SK-N-SH (cell line): ENCODE data around the gene CACFD1. TPM values are rescaled to one million over a fixed set of nuclear protein-coding genes. Genes with fewer than 3 reads are reported as not detected.

Experiments
- CTCF ChIA-PET: fragments of 300-600, 350-600 bp; formaldehyde crosslinking; extraction: SDS; loops from one replicate; lab custom pipeline; 2021; lab: Yijun Ruan, JAX
- POLR2A ChIA-PET: fragments of 350-600 bp; sonication (Branson Sonifier 250); formaldehyde crosslinking; extraction: SDS; loops from one replicate; lab custom pipeline; 2020; ENCODE audit warnings: antibody characterized with exemption, inconsistent platforms; lab: Yijun Ruan, JAX
- DNase-seq: peaks from one replicate; pipeline ENCODE4 v3.0.0; 2012
- H2AFZ ChIP-seq: fragments of 200-600 bp; sonication (generic); 2 replicates; pipeline ENCODE4 v1.8.1; 2016; ENCODE audit warnings: antibody characterized with exemption, mild to moderate bottlenecking, low read depth
- H3F3A ChIP-seq: fragments of 200-600 bp; sonication (generic); replicated peaks from 2 replicates; pipeline ENCODE3; 2016; ENCODE audit warnings: antibody characterized with exemption, mild to moderate bottlenecking; ENCODE audit not compliant: insufficient read depth
- H3K27ac ChIP-seq, 2 experiments: fragments of 200-500 bp in 1 of 2; fragments of 200-600 bp in 1 of 2; sonication (Bioruptor generic) in 1 of 2; sonication (generic), shearing (Covaris generic) in 1 of 2; 2 replicates each; pipeline versions ENCODE4 v1.5.1 to v1.6.1; 2014 to 2016; ENCODE audit warnings: low read depth in 2 of 2, inconsistent platforms in 1 of 2, low read length in 1 of 2, mild to moderate bottlenecking in 1 of 2, mixed read lengths in 1 of 2
- H3K27me3 ChIP-seq: fragments of 200-600 bp; sonication (generic), shearing (Covaris generic); 2 replicates; pipeline ENCODE4 v1.6.1; 2016; ENCODE audit warnings: mixed run types; ENCODE audit not compliant: insufficient read depth
- H3K36me3 ChIP-seq, 2 experiments: fragments of 200-500 bp in 1 of 2; fragments of 200-600 bp in 1 of 2; sonication (Bioruptor generic) in 1 of 2; sonication (generic) in 1 of 2; replicated peaks in 1 of 2; 2 replicates each; pipeline versions ENCODE3 to v1.5.1; 2014 to 2016; ENCODE audit warnings: low read length in 1 of 2, mild to moderate bottlenecking in 1 of 2; ENCODE audit not compliant: insufficient read depth in 2 of 2, control insufficient read depth in 1 of 2
- H3K4me1 ChIP-seq, 2 experiments: fragments of 200-500 bp in 1 of 2; fragments of 200-600 bp in 1 of 2; sonication (Bioruptor generic) in 1 of 2; sonication (generic), shearing (Covaris generic) in 1 of 2; 2 replicates each; pipeline versions ENCODE4 v1.5.1 to v1.6.1; 2014 to 2016; ENCODE audit warnings: low read depth in 1 of 2, low read length in 1 of 2, mixed run types in 1 of 2; ENCODE audit not compliant: insufficient read depth in 2 of 2, control insufficient read depth in 1 of 2
- H3K4me2 ChIP-seq: fragments of 200-600 bp; sonication (generic), shearing (Covaris generic); 2 replicates; pipeline ENCODE4 v1.6.1; 2017; ENCODE audit warnings: mixed run types
- H3K4me3 ChIP-seq, 2 experiments: fragments of 200-500 bp in 1 of 2; fragments of 200-600 bp in 1 of 2; sonication (Bioruptor generic) in 1 of 2; sonication (generic), shearing (Covaris generic) in 1 of 2; 2 replicates each; pipeline versions ENCODE4 v1.5.1 to v1.8.1; 2014 to 2016; ENCODE audit warnings: low read depth in 2 of 2, inconsistent platforms in 1 of 2, low read length in 1 of 2, mild to moderate bottlenecking in 1 of 2, mixed read lengths in 1 of 2, moderate library complexity in 1 of 2
- H3K79me2 ChIP-seq: fragments of 200-600 bp; sonication (generic); 2 replicates; pipeline ENCODE4 v1.8.1; 2017; ENCODE audit warnings: mild to moderate bottlenecking; ENCODE audit not compliant: insufficient read depth
- H3K9ac ChIP-seq: fragments of 200-600 bp; sonication (generic); 2 replicates; pipeline ENCODE4 v1.6.1; 2017; ENCODE audit warnings: mixed run types
- H3K9me2 ChIP-seq: fragments of 200-600 bp; sonication (generic); 2 replicates; pipeline ENCODE4 v1.6.1; 2017; ENCODE audit warnings: mixed run types
- H3K9me3 ChIP-seq: fragments of 200-600 bp; sonication (generic); 2 replicates; pipeline ENCODE4 v1.6.1; 2017; ENCODE audit warnings: mixed run types, mild to moderate bottlenecking, moderate library complexity
- H4K20me1 ChIP-seq: fragments of 200-600 bp; sonication (generic); 2 replicates; pipeline ENCODE4 v1.6.1; 2017; ENCODE audit warnings: mild to moderate bottlenecking, mixed run types; ENCODE audit not compliant: insufficient read depth
- ELF1 ChIP-seq: IDR thresholded peaks from 2 replicates; pipeline ENCODE4 v1.4.0; 2012
- FOXJ3 ChIP-seq: sonication (generic); formaldehyde crosslinking; IDR thresholded peaks from 2 replicates; pipeline ENCODE4 v1.5.1; 2020; ENCODE audit warnings: mild to moderate bottlenecking, missing genetic modification reagents
- FOXM1 ChIP-seq: IDR thresholded peaks from 2 replicates; pipeline ENCODE4 v1.4.0; 2012; ENCODE audit warnings: low read depth, mild to moderate bottlenecking
- GABPA ChIP-seq: IDR thresholded peaks from 2 replicates; pipeline ENCODE4 v1.4.0; 2012; ENCODE audit warnings: low read depth, mild to moderate bottlenecking
- GATA2 ChIP-seq: sonication (generic); formaldehyde crosslinking; IDR thresholded peaks from 2 replicates; pipeline ENCODE4 v1.5.0; 2020; ENCODE audit warnings: mild to moderate bottlenecking, missing genetic modification reagents
- MEF2A ChIP-seq: IDR thresholded peaks from 2 replicates; pipeline ENCODE4 v1.4.0; 2012; ENCODE audit warnings: low read depth, borderline replicate concordance
- MXI1 ChIP-seq: IDR thresholded peaks from 2 replicates; pipeline ENCODE4 v1.6.1; 2012; ENCODE audit warnings: mild to moderate bottlenecking, low read depth, low read length, improper control_type of control experiment
- NFIC ChIP-seq: IDR thresholded peaks from 2 replicates; pipeline ENCODE4 v1.4.0; 2012; ENCODE audit warnings: borderline replicate concordance
- RAD21 ChIP-seq: IDR thresholded peaks from 2 replicates; pipeline ENCODE4 v1.6.1; 2012; ENCODE audit warnings: mild to moderate bottlenecking, low read length
- RFX5 ChIP-seq: IDR thresholded peaks from 2 replicates; pipeline ENCODE4 v1.6.1; 2012; ENCODE audit warnings: mild to moderate bottlenecking, improper control_type of control experiment, low read length
- RXRA ChIP-seq: IDR thresholded peaks from 2 replicates; pipeline ENCODE4 v1.4.0; 2012; ENCODE audit warnings: low read depth, mild to moderate bottlenecking, borderline replicate concordance
- SIN3A ChIP-seq: IDR thresholded peaks from 2 replicates; pipeline ENCODE4 v1.6.1; 2012; ENCODE audit warnings: low read depth, mild to moderate bottlenecking, low read length, moderate library complexity, borderline replicate concordance
- SMC3 ChIP-seq: IDR thresholded peaks from 2 replicates; pipeline ENCODE4 v1.6.1; 2012; ENCODE audit warnings: low read depth, low read length, improper control_type of control experiment
- TAF1 ChIP-seq: IDR thresholded peaks from 2 replicates; pipeline ENCODE4 v1.6.1; 2012; ENCODE audit warnings: low read depth, mild to moderate bottlenecking, low read length, moderate library complexity, borderline replicate concordance
- YY1 ChIP-seq: IDR thresholded peaks from 2 replicates; pipeline ENCODE4 v1.4.0; 2012; ENCODE audit warnings: low read depth, mild to moderate bottlenecking
- WGBS: methylation state at CpG from one replicate; pipeline ENCODE4 v1.1.6; 2017; ENCODE audit warnings: low lambda C conversion rate; 5-methylcytosine and 5-hydroxymethylcytosine counted together
- polyA plus RNA-seq, 3 experiments: library from polyadenylated mRNA; depleted of rRNA; stranded (reverse); fragments of >200 nt; gene quantifications; 2 replicates each; pipeline ENCODE4 v1.2.3, GENCODE V29; 2012
- TF ChIP-seq, protein P1 (sequence below): IDR thresholded peaks from 2 replicates; pipeline ENCODE4 v1.4.0; 2012; ENCODE audit warnings: low read depth, borderline replicate concordance
- TF ChIP-seq, protein P2 (sequence below): IDR thresholded peaks from 2 replicates; pipeline ENCODE4 v1.6.1; 2012; ENCODE audit warnings: mild to moderate bottlenecking, low read depth, low read length, moderate library complexity
- TF ChIP-seq, protein P3 (sequence below): IDR thresholded peaks from 2 replicates; pipeline ENCODE4 v1.4.0; 2012; ENCODE audit warnings: low read depth

Gene CACFD1
- polyA plus RNA-seq, 1 of the 3 experiments (the other 2 are of a cell fraction) = 16.8 TPM

DNA sequence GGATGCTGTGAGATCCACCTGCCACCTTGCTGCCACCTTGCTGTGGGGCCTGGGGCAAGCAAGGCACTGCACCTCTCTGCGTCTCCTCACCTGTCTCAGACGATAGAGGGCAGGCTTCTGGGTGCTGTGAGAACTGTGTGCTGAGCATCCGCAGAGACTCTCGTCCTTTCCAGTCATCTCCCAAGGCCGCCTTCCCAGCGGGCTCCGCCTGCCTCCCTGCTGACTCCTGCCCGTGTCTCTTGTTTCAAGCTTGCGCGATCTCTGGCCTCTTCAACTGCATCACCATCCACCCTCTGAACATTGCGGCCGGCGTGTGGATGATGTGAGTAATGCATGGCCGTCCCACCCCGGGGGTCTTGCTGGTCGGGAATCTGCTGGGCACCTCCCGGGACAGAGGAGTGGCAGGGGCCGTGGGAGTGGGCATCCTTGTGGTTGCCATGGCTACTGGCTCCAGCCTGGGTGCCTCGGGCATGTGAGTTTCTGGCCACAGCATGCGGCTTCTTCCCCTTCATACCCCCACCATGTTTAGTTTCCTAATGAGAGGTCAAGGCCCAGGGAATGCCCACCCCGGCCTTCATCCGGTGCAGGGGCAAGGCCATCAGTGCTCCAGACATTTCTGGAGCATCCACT, 3.6 kb downstream of the CACFD1 start:
- TF ChIP-seq RAD21 (no peak), SIN3A (no peak), GABPA (no peak), MEF2A (no peak), RXRA (no peak), ELF1 (no peak), MXI1 (no peak), NFIC (no peak), YY1 (no peak)
- TF ChIP-seq, protein P1, sequence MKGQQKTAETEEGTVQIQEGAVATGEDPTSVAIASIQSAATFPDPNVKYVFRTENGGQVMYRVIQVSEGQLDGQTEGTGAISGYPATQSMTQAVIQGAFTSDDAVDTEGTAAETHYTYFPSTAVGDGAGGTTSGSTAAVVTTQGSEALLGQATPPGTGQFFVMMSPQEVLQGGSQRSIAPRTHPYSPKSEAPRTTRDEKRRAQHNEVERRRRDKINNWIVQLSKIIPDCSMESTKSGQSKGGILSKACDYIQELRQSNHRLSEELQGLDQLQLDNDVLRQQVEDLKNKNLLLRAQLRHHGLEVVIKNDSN = no peak
- TF ChIP-seq, protein P2, sequence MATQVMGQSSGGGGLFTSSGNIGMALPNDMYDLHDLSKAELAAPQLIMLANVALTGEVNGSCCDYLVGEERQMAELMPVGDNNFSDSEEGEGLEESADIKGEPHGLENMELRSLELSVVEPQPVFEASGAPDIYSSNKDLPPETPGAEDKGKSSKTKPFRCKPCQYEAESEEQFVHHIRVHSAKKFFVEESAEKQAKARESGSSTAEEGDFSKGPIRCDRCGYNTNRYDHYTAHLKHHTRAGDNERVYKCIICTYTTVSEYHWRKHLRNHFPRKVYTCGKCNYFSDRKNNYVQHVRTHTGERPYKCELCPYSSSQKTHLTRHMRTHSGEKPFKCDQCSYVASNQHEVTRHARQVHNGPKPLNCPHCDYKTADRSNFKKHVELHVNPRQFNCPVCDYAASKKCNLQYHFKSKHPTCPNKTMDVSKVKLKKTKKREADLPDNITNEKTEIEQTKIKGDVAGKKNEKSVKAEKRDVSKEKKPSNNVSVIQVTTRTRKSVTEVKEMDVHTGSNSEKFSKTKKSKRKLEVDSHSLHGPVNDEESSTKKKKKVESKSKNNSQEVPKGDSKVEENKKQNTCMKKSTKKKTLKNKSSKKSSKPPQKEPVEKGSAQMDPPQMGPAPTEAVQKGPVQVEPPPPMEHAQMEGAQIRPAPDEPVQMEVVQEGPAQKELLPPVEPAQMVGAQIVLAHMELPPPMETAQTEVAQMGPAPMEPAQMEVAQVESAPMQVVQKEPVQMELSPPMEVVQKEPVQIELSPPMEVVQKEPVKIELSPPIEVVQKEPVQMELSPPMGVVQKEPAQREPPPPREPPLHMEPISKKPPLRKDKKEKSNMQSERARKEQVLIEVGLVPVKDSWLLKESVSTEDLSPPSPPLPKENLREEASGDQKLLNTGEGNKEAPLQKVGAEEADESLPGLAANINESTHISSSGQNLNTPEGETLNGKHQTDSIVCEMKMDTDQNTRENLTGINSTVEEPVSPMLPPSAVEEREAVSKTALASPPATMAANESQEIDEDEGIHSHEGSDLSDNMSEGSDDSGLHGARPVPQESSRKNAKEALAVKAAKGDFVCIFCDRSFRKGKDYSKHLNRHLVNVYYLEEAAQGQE = no peak
- Histone ChIP-seq H3K27me3 (no peaks in the 10 kb centered on the region), H3K27ac (no peak overlapping the region), H3K4me3 (no peak overlapping the region), H3K9ac (no peak overlapping the region), H3K36me3 (peaks cover 0 to 15% of the 10 kb centered on the region in 2 experiments), H4K20me1 (no peaks in the 10 kb centered on the region), H3K9me3 (no peaks in the 10 kb centered on the region), H3K4me2 (no peak overlapping the region), H3F3A (peaks cover 12% of the 10 kb centered on the region), H2AFZ (no peak overlapping the region), H3K4me1 (peaks cover 0 to 25% of the 10 kb centered on the region in 2 experiments; a peak in 1 of 4 replicates), H3K79me2 (no peaks in the 10 kb centered on the region), H3K9me2 (no peaks in the 10 kb centered on the region)
- ChIA-PET POLR2A (no interaction called here), CTCF (interaction anchor here (1.3 kb wide), 1 partner anchor 46 kb away, joined by 3 read pairs; no protein-coding TSS in a partner anchor)
- no peak for DNase-seq
- 90% methylated on average over 16 of the region's 22 CpGs for WGBS

DNA sequence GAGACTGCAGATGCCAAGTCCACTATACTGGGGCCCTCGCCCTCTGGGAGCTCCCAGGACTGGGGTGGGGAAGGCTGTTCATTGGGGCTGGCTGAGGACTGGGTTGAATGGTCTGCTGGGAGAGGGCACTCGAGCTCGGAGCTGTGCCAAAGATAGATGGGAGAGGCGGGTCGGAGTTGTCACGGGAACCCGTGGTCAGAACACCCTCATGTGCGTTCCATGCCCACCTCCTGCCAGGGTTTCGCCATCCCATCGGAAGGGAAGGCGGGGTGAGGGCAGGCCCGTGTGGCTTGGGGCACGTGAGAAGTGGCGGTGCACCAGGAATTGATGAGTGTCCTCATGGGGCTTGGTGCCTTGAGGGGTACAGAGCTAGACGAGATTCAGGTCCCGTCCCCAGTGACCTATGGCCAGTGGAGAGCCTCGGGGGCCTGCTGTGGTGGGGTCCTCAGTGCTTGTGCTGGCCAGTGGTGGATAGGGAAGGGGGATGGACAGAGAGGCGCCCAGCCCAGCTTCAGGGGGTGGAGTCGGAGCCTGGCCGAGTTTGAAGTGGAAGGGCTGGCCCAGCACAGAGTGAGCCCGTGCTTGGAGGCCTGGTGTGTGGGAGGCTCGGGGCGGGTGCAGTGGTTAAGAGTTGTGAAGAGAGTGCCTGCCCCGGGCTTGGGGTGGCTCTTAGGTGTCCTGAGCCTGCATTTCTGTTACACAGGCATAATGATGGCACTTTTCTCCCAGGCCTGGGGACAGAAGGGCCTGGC, 4.3 kb downstream of the CACFD1 start:
- Histone ChIP-seq H2AFZ (no peak overlapping the region), H3K4me1 (peaks cover 0 to 20% of the 10 kb centered on the region in 2 experiments; a peak in 1 of 4 replicates), H4K20me1 (no peaks in the 10 kb centered on the region), H3K36me3 (peaks cover 0 to 15% of the 10 kb centered on the region in 2 experiments), H3K4me3 (no peak overlapping the region), H3K27me3 (no peaks in the 10 kb centered on the region)
- WGBS = 93% methylated on average over 23 of the region's 24 CpGs
- TF ChIP-seq, protein P3, sequence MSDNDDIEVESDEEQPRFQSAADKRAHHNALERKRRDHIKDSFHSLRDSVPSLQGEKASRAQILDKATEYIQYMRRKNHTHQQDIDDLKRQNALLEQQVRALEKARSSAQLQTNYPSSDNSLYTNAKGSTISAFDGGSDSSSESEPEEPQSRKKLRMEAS = no peak
- TF ChIP-seq FOXM1 (no peak), ELF1 (no peak), SMC3 (no peak), FOXJ3 (CRISPR knock-in tag) (no peak), TAF1 (no peak), GATA2 (CRISPR knock-in tag) (no peak), RFX5 (no peak)
- TF ChIP-seq, protein P1 = no peak
- TF ChIP-seq, all 33 proteins: peak for 0
- H3K4me2 ChIP-seq = no peak overlapping the region
- DNase-seq = no peak
- H3K9ac ChIP-seq = no peak overlapping the region
- ChIA-PET CTCF (interaction anchor here (0.8 kb wide), 1 partner anchor 23 kb away, joined by 3 read pairs; no protein-coding TSS in a partner anchor), POLR2A (no interaction called here)
- H3K9me3 ChIP-seq = no peaks in the 10 kb centered on the region
- no peaks in the 10 kb centered on the region for H3K79me2 ChIP-seq
- H3K27ac ChIP-seq = no peak overlapping the region
- H3K9me2 ChIP-seq = no peaks in the 10 kb centered on the region
- H3F3A ChIP-seq = peaks cover 10% of the 10 kb centered on the region
